HepG2 (cell line): ENCODE measurements around the gene PPOX. TPM values are rescaled to one million over a fixed set of nuclear protein-coding genes. Genes with fewer than 3 reads are reported as not detected.

Experiments
- FOXA3 ChIP-seq: IDR thresholded peaks from 2 replicates; pipeline ENCODE4 v1.6.1; 2016; ENCODE audit warnings: missing genetic modification reagents, missing compliant biosample characterization
- GATAD1 ChIP-seq: IDR thresholded peaks from 2 replicates; pipeline ENCODE4 v1.6.1; 2016; ENCODE audit warnings: missing genetic modification reagents, missing compliant biosample characterization
- GTF3A ChIP-seq: sonication (generic); formaldehyde crosslinking; conservative IDR thresholded peaks from 2 replicates; pipeline ENCODE4 v1.4.0; 2020; ENCODE audit warnings: mild to moderate bottlenecking, missing genetic modification reagents
- GZF1 ChIP-seq: sonication (generic); formaldehyde crosslinking; IDR thresholded peaks from 2 replicates; pipeline ENCODE4 v1.5.1; 2020; ENCODE audit warnings: mild to moderate bottlenecking, missing genetic modification reagents
- IKZF4 ChIP-seq: sonication (generic); formaldehyde crosslinking; IDR thresholded peaks from 2 replicates; pipeline ENCODE4 v1.5.1; 2020; ENCODE audit warnings: borderline replicate concordance, mild to moderate bottlenecking, low read depth, missing genetic modification reagents; ENCODE audit errors: not compliant biosample characterization
- RARA ChIP-seq: IDR thresholded peaks from 2 replicates; pipeline ENCODE4 v1.6.1; 2016; ENCODE audit warnings: missing genetic modification reagents, missing compliant biosample characterization
- SMAD3 ChIP-seq: sonication (generic); formaldehyde crosslinking; IDR thresholded peaks from 2 replicates; pipeline ENCODE4 v1.4.0; 2020; ENCODE audit warnings: missing genetic modification reagents
- SMYD3 ChIP-seq: sonication (generic); formaldehyde crosslinking; IDR thresholded peaks from 2 replicates; pipeline ENCODE4 v1.8.1; 2023; ENCODE audit warnings: mild to moderate bottlenecking, missing genetic modification reagents
- U2AF2 ChIP-seq: fragments of 200-400 bp; formaldehyde crosslinking; IDR thresholded peaks from 2 replicates; pipeline ENCODE4 v1.6.1; 2017; ENCODE audit warnings: low read depth, mild to moderate bottlenecking, low read length
- XRCC5 ChIP-seq: fragments of 200-400 bp; formaldehyde crosslinking; optimal IDR thresholded peaks from 2 replicates; pipeline ENCODE3; 2017; ENCODE audit warnings: mild to moderate bottlenecking, low read length
- YEATS4 ChIP-seq: sonication (generic); formaldehyde crosslinking; IDR thresholded peaks from 2 replicates; pipeline ENCODE4 v1.4.0; 2020; ENCODE audit warnings: missing genetic modification reagents, borderline replicate concordance
- ZBTB7A ChIP-seq: sonication (generic); formaldehyde crosslinking; IDR thresholded peaks from 2 replicates; pipeline ENCODE4 v1.8.0; 2022; ENCODE audit warnings: mild to moderate bottlenecking, missing genetic modification reagents
- ZNF468 ChIP-seq: sonication (generic); formaldehyde crosslinking; IDR thresholded peaks from 2 replicates; pipeline ENCODE4 v1.8.0; 2022; ENCODE audit warnings: mild to moderate bottlenecking, moderate library complexity, missing genetic modification reagents
- ZNF546 ChIP-seq: sonication (generic); formaldehyde crosslinking; conservative IDR thresholded peaks from 2 replicates; pipeline ENCODE4 v1.8.1; 2023; ENCODE audit warnings: mild to moderate bottlenecking, missing genetic modification reagents
- ZNF558 ChIP-seq: sonication (generic); formaldehyde crosslinking; IDR thresholded peaks from 2 replicates; pipeline ENCODE4 v1.9.0; 2022; ENCODE audit warnings: mild to moderate bottlenecking, missing genetic modification reagents, borderline replicate concordance
- ZNF572 ChIP-seq: sonication (generic); formaldehyde crosslinking; IDR thresholded peaks from 2 replicates; pipeline ENCODE4 v1.5.1; 2020; ENCODE audit warnings: mild to moderate bottlenecking, missing genetic modification reagents
- ZNF720 ChIP-seq: sonication (generic); formaldehyde crosslinking; IDR thresholded peaks from 2 replicates; pipeline ENCODE4 v1.4.0; 2020; ENCODE audit warnings: missing genetic modification reagents
- polyA plus RNA-seq, 8 experiments: library from polyadenylated mRNA; depleted of rRNA in 3 of 8; stranded (reverse) in 7 of 8; unstranded in 1 of 8; fragments of >200 nt; fragmentation: Illumina TruSeq in 4 of 8; extraction: Trizol in 4 of 8; gene quantifications; 2 replicates each; pipeline versions ENCODE4 v1.2.1 to v1.2.3, GENCODE V29; 2011 to 2016; ENCODE audit warnings: low read depth in 4 of 8, missing spikeins in 1 of 8, mixed read lengths in 1 of 8; ENCODE audit not compliant: insufficient read depth in 1 of 8
- total RNA-seq, 5 experiments: library from RNA; depleted of rRNA; stranded (reverse); fragments of >200 nt; fragmentation: Illumina TruSeq; extraction: Trizol; gene quantifications; 2 replicates each; pipeline ENCODE4 v1.2.3, GENCODE V29; 2016; ENCODE audit warnings: low read depth in 1 of 5
- TF ChIP-seq, protein P1 (sequence below): sonication (generic); formaldehyde crosslinking; IDR thresholded peaks from 2 replicates; pipeline ENCODE4 v1.5.1; 2020; ENCODE audit warnings: missing genetic modification reagents, mild to moderate bottlenecking, borderline replicate concordance
- TF ChIP-seq, protein P2 (sequence below): sonication (generic); formaldehyde crosslinking; IDR thresholded peaks from 2 replicates; pipeline ENCODE4 v1.4.0; 2020; ENCODE audit warnings: missing genetic modification reagents
- TF ChIP-seq, protein P3 (sequence below): sonication (generic); formaldehyde crosslinking; IDR thresholded peaks from 2 replicates; pipeline ENCODE4 v1.8.1; 2023; ENCODE audit warnings: mild to moderate bottlenecking, missing genetic modification reagents
- TF ChIP-seq, protein P4 (sequence below), 2 experiments: sonication (generic) in 1 of 2; formaldehyde crosslinking in 1 of 2; IDR thresholded peaks; 2 replicates each; pipeline versions ENCODE4 v1.5.1 to v1.6.1; 2011 to 2020; ENCODE audit warnings: borderline replicate concordance in 1 of 2, low read depth in 1 of 2, low read length in 1 of 2, mild to moderate bottlenecking in 1 of 2, missing genetic modification reagents in 1 of 2, moderate library complexity in 1 of 2
- TF ChIP-seq, protein P5 (sequence below): sonication (generic); formaldehyde crosslinking; IDR thresholded peaks from 2 replicates; pipeline ENCODE4 v1.8.0; 2022; ENCODE audit warnings: mild to moderate bottlenecking, missing genetic modification reagents

The PPOX gene
- total and polyA plus RNA-seq, 2 of the 13 experiments (the other 11 are each of a cell fraction or from before 2014, with no cell fraction given), result 15.5 to 27.7 TPM

DNA sequence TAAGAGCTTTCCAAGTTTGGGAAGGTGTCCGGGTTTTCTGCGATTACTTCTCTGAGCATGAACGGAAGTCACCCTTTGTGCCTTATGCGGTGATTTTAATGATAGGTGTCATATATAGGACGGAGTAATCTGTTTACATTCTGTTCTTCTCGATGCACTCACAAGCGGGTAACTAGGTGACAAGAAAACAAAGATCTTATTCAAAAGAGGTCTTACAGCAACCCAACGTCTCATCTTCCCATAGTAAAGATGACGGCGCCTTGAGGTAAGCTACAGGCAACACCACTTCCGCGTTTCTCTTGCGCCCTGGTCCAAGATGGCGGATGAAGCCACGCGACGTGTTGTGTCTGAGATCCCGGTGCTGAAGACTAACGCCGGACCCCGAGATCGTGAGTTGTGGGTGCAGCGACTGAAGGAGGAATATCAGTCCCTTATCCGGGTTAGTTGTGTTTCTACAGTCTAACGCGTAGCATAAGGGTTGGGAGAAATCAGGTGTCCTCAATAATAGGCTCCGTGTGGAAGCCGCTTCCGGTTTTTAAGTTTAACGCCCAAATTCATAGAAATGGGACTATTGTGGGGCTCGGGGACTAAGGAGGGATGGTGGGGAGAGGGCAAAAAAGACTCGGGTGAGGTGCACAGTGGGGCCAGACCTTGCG lies 12.4 kb upstream of the PPOX start, which contains the start of gene UFC1 (continued):
- peak; percentile 94 for TF ChIP-seq YEATS4 (CRISPR knock-in tag)
- TF ChIP-seq, protein P1, sequence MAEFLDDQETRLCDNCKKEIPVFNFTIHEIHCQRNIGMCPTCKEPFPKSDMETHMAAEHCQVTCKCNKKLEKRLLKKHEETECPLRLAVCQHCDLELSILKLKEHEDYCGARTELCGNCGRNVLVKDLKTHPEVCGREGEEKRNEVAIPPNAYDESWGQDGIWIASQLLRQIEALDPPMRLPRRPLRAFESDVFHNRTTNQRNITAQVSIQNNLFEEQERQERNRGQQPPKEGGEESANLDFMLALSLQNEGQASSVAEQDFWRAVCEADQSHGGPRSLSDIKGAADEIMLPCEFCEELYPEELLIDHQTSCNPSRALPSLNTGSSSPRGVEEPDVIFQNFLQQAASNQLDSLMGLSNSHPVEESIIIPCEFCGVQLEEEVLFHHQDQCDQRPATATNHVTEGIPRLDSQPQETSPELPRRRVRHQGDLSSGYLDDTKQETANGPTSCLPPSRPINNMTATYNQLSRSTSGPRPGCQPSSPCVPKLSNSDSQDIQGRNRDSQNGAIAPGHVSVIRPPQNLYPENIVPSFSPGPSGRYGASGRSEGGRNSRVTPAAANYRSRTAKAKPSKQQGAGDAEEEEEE (CRISPR knock-in tag), result no peak
- TF ChIP-seq GZF1 (CRISPR knock-in tag), result 0 out of 2 replicates have a peak, but pooled peaks have one; percentile 6
- no peak; the same call in 1 of the 2 replicates for TF ChIP-seq ZBTB7A
- TF ChIP-seq, protein P2, sequence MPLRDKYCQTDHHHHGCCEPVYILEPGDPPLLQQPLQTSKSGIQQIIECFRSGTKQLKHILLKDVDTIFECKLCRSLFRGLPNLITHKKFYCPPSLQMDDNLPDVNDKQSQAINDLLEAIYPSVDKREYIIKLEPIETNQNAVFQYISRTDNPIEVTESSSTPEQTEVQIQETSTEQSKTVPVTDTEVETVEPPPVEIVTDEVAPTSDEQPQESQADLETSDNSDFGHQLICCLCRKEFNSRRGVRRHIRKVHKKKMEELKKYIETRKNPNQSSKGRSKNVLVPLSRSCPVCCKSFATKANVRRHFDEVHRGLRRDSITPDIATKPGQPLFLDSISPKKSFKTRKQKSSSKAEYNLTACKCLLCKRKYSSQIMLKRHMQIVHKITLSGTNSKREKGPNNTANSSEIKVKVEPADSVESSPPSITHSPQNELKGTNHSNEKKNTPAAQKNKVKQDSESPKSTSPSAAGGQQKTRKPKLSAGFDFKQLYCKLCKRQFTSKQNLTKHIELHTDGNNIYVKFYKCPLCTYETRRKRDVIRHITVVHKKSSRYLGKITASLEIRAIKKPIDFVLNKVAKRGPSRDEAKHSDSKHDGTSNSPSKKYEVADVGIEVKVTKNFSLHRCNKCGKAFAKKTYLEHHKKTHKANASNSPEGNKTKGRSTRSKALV, result no peak
- no peak for TF ChIP-seq U2AF2
- no peak for TF ChIP-seq RARA (CRISPR knock-in tag)
- TF ChIP-seq SMAD3, result no peak
- peak; percentile 76 for TF ChIP-seq XRCC5
- peak; percentile 84 for TF ChIP-seq GATAD1 (CRISPR knock-in tag)
- no peak; the same call in 1 of the 2 replicates for TF ChIP-seq GTF3A
- TF ChIP-seq, protein P3, sequence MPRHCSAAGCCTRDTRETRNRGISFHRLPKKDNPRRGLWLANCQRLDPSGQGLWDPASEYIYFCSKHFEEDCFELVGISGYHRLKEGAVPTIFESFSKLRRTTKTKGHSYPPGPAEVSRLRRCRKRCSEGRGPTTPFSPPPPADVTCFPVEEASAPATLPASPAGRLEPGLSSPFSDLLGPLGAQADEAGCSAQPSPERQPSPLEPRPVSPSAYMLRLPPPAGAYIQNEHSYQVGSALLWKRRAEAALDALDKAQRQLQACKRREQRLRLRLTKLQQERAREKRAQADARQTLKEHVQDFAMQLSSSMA (CRISPR knock-in tag), result no peak
- TF ChIP-seq IKZF4, result no peak
- no peak for TF ChIP-seq ZNF546 (CRISPR knock-in tag)
- no peak for TF ChIP-seq ZNF720 (CRISPR knock-in tag)
- peak; percentile 68; the same call in 1 of the 2 replicates for TF ChIP-seq ZNF558 (CRISPR knock-in tag)
- TF ChIP-seq, protein P4, sequence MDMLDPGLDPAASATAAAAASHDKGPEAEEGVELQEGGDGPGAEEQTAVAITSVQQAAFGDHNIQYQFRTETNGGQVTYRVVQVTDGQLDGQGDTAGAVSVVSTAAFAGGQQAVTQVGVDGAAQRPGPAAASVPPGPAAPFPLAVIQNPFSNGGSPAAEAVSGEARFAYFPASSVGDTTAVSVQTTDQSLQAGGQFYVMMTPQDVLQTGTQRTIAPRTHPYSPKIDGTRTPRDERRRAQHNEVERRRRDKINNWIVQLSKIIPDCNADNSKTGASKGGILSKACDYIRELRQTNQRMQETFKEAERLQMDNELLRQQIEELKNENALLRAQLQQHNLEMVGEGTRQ (IDR thresholded peaks at IDR 0.05; ENCODE audit: low read depth, low read length), result no peak
- TF ChIP-seq, protein P4 (CRISPR knock-in tag; IDR thresholded peaks at IDR 0.05; ENCODE audit: borderline replicate concordance), result no peak
- TF ChIP-seq, protein P5, sequence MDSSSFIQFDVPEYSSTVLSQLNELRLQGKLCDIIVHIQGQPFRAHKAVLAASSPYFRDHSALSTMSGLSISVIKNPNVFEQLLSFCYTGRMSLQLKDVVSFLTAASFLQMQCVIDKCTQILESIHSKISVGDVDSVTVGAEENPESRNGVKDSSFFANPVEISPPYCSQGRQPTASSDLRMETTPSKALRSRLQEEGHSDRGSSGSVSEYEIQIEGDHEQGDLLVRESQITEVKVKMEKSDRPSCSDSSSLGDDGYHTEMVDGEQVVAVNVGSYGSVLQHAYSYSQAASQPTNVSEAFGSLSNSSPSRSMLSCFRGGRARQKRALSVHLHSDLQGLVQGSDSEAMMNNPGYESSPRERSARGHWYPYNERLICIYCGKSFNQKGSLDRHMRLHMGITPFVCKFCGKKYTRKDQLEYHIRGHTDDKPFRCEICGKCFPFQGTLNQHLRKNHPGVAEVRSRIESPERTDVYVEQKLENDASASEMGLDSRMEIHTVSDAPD (CRISPR knock-in tag), result 0 out of 2 replicates have a peak, but pooled peaks have one; percentile 41
- TF ChIP-seq FOXA3, result peak; percentile 23; the same call in 1 of the 2 replicates
- TF ChIP-seq ZNF572 (CRISPR knock-in tag), result no peak
- TF ChIP-seq ZNF468, result no peak
- TF ChIP-seq SMYD3 (CRISPR knock-in tag), result peak; percentile 37; the same call in 1 of the 2 replicates
